Inferior parietal cortex (tissue), 1 donor: ENCODE data around the gene P2RX6.
"Not testable (repeated sequence)": the region's sequence is repeated elsewhere in the genome, so short reads cannot be mapped to it uniquely, and the experiment has no call there.

ENCODE experiments used
- DNase-seq: peaks from one replicate; pipeline ENCODE4 v3.0.0-alpha.2; 2016; ENCODE audit errors: extremely low spot score

P2RX6 gene

GRCh38 chr22:21014726-21015465 lies at the start of gene P2RX6:
Gene P2RX6, plus strand, starts transcription at chr22:21015165. Its CDS starts 10 bp downstream, at chr22:21015175.
- peak; percentile 68 for DNase-seq

GRCh38 chr22:20965888-20966855 lies 48.8 kb upstream of the P2RX6 start:
- no peak for DNase-seq

GRCh38 chr22:20966883-20967696 lies 47.9 kb upstream of the P2RX6 start, which contains the start of gene AIFM3:
Gene AIFM3, plus strand, starts transcription at chr22:20967255. Its CDS starts 690 bp downstream, at chr22:20967945.
- no peak for DNase-seq

- DNase-seq, result no peak
Observed at GRCh38 chr22:20967697-20968211, 47.2 kb upstream of the P2RX6 start.

GRCh38 chr22:20968281-20968977 lies 46.5 kb upstream of the P2RX6 start:
- DNase-seq, result no peak

GRCh38 chr22:20970939-20971657 lies 43.9 kb upstream of the P2RX6 start:
- DNase-seq, result no peak

- not testable (repeated sequence) for DNase-seq
Observed at GRCh38 chr22:20972014-20972694, 42.8 kb upstream of the P2RX6 start.

GRCh38 chr22:20972933-20973577 lies 41.9 kb upstream of the P2RX6 start:
- no peak for DNase-seq

GRCh38 chr22:20973634-20974286 lies 41.2 kb upstream of the P2RX6 start:
- no peak for DNase-seq

GRCh38 chr22:20974336-20974955 lies 40.5 kb upstream of the P2RX6 start:
- DNase-seq, result no peak

GRCh38 chr22:20975541-20976290 lies 39.2 kb upstream of the P2RX6 start:
- no peak for DNase-seq

GRCh38 chr22:20976291-20976877 lies 38.6 kb upstream of the P2RX6 start:
- DNase-seq, result no peak

- DNase-seq, result no peak
Observed at GRCh38 chr22:20977019-20977418, 37.9 kb upstream of the P2RX6 start.

GRCh38 chr22:20977516-20978170 lies 37.3 kb upstream of the P2RX6 start:
- DNase-seq, result no peak

GRCh38 chr22:20978419-20978818 lies 36.5 kb upstream of the P2RX6 start:
- DNase-seq, result no peak

- DNase-seq, result no peak
Observed at GRCh38 chr22:20979243-20979809, 35.6 kb upstream of the P2RX6 start.
